H9 (cell line): Measurements from ENCODE around the gene PEA15. TPM values are rescaled to one million over a fixed set of nuclear protein-coding genes. Genes with fewer than 3 reads are reported as not detected.

Source experiments
- DNase-seq: peaks from one replicate; pipeline ENCODE4 v3.0.0-alpha.2; 2017
- H2AFZ ChIP-seq: one replicate; pipeline ENCODE4 v1.6.1; 2013; ENCODE audit warnings: mild to moderate bottlenecking, low read length, control low read depth, moderate library complexity
- H2AK5ac ChIP-seq: 2 replicates; pipeline ENCODE4 v1.6.1; 2013; ENCODE audit warnings: low read length, control low read depth, mixed read lengths; ENCODE audit not compliant: insufficient read length
- H2BK120ac ChIP-seq: one replicate; pipeline ENCODE4 v1.6.1; 2013; ENCODE audit warnings: low read depth, mild to moderate bottlenecking, low read length, control low read depth, inconsistent platforms; ENCODE audit not compliant: poor library complexity, severe bottlenecking
- H2BK12ac ChIP-seq: 2 replicates; pipeline ENCODE4 v1.6.1; 2013; ENCODE audit warnings: low read length, control low read depth, mixed read lengths, low read depth; ENCODE audit not compliant: insufficient read length
- H2BK15ac ChIP-seq: 2 replicates; pipeline ENCODE4 v1.6.1; 2013; ENCODE audit warnings: low read depth, low read length, control low read depth
- H2BK20ac ChIP-seq: one replicate; pipeline ENCODE4 v1.6.1; 2013; ENCODE audit warnings: low read depth, mild to moderate bottlenecking, low read length, control low read depth, inconsistent platforms; ENCODE audit not compliant: poor library complexity, severe bottlenecking
- H2BK5ac ChIP-seq: 2 replicates; pipeline ENCODE4 v1.6.1; 2013; ENCODE audit warnings: low read length, control low read depth, mixed read lengths; ENCODE audit not compliant: insufficient read length
- H3K14ac ChIP-seq: 2 replicates; pipeline ENCODE4 v1.6.1; 2013; ENCODE audit warnings: low read length, control low read depth; ENCODE audit not compliant: insufficient read depth
- H3K18ac ChIP-seq: 2 replicates; pipeline ENCODE4 v1.6.1; 2013; ENCODE audit warnings: low read depth, mild to moderate bottlenecking, mixed read lengths, low read length, control low read depth; ENCODE audit not compliant: insufficient read length
- H3K23ac ChIP-seq: 2 replicates; pipeline ENCODE4 v1.6.1; 2013; ENCODE audit warnings: low read length, control low read depth, mixed read lengths, low read depth; ENCODE audit not compliant: insufficient read length
- H3K23me2 ChIP-seq: 2 replicates; pipeline ENCODE4 v1.6.1; 2013; ENCODE audit warnings: low read depth, mild to moderate bottlenecking, mixed read lengths, low read length, control low read depth; ENCODE audit not compliant: insufficient read length, poor library complexity, severe bottlenecking
- H3K27ac ChIP-seq: 2 replicates; pipeline ENCODE4 v1.5.1; 2013; ENCODE audit warnings: low read length, control low read depth, mixed read lengths, low read depth; ENCODE audit not compliant: insufficient read length
- H3K27me3 ChIP-seq: 2 replicates; pipeline ENCODE4 v1.6.1; 2013; ENCODE audit warnings: low read length, control low read depth, inconsistent platforms; ENCODE audit not compliant: insufficient read depth
- H3K4ac ChIP-seq: 2 replicates; pipeline ENCODE4 v1.6.1; 2013; ENCODE audit warnings: low read depth, mild to moderate bottlenecking, control low read depth, inconsistent platforms, low read length, moderate library complexity
- H3K4me1 ChIP-seq: 2 replicates; pipeline ENCODE4 v1.6.1; 2013; ENCODE audit warnings: low read length, control low read depth, inconsistent platforms; ENCODE audit not compliant: insufficient read depth
- H3K4me2 ChIP-seq: 2 replicates; pipeline ENCODE4 v1.6.1; 2013; ENCODE audit warnings: low read length, control low read depth, mixed read lengths; ENCODE audit not compliant: insufficient read length, insufficient read depth
- H3K56ac ChIP-seq: 2 replicates; pipeline ENCODE4 v1.6.1; 2013; ENCODE audit warnings: low read depth, mild to moderate bottlenecking, mixed read lengths, low read length, control low read depth; ENCODE audit not compliant: insufficient read length
- H3K79me1 ChIP-seq: 2 replicates; pipeline ENCODE4 v1.6.1; 2013; ENCODE audit warnings: low read depth, mild to moderate bottlenecking, moderate library complexity, low read length, control low read depth, inconsistent platforms; ENCODE audit not compliant: insufficient read depth, poor library complexity, severe bottlenecking
- H3K79me2 ChIP-seq: 2 replicates; pipeline ENCODE4 v1.6.1; 2013; ENCODE audit warnings: low read length, control low read depth, inconsistent platforms; ENCODE audit not compliant: insufficient read depth
- H3K9ac ChIP-seq: 2 replicates; pipeline ENCODE4 v1.6.1; 2013; ENCODE audit warnings: low read length, control low read depth, mixed read lengths; ENCODE audit not compliant: insufficient read length; ENCODE audit errors: extremely low read depth
- H3K9me3 ChIP-seq: one replicate; pipeline ENCODE4 v1.6.1; 2013; ENCODE audit warnings: low read depth, low read length, inconsistent platforms; ENCODE audit not compliant: control insufficient read depth
- H3T11ph ChIP-seq: one replicate; pipeline ENCODE4 v1.6.1; 2013; ENCODE audit warnings: mild to moderate bottlenecking, low read length, control low read depth, inconsistent platforms
- H4K20me1 ChIP-seq: one replicate; pipeline ENCODE4 v1.6.1; 2013; ENCODE audit not compliant: control insufficient read depth, insufficient read length, insufficient read depth
- H4K5ac ChIP-seq: 2 replicates; pipeline ENCODE4 v1.6.1; 2013; ENCODE audit warnings: low read depth, mild to moderate bottlenecking, mixed read lengths, low read length, control low read depth; ENCODE audit not compliant: insufficient read length
- H4K8ac ChIP-seq: replicated peaks from 2 replicates; pipeline ENCODE4 v1.6.1; 2013; ENCODE audit warnings: low read length, control low read depth, mixed read lengths, low read depth; ENCODE audit not compliant: insufficient read length
- H4K91ac ChIP-seq: 2 replicates; pipeline ENCODE4 v1.6.1; 2013; ENCODE audit warnings: low read depth, mild to moderate bottlenecking, moderate library complexity, mixed read lengths, low read length, control low read depth; ENCODE audit not compliant: insufficient read length
- H3K27ac Mint-ChIP-seq, 3 experiments: 2 replicates in 2 of 3; 3 replicates in 1 of 3; pipeline ENCODE4 v1.8.0; 2020 to 2021; ENCODE audit warnings: mixed read lengths in 3 of 3, mild to moderate bottlenecking in 1 of 3, moderate library complexity in 1 of 3
- H3K27me3 Mint-ChIP-seq: 2 replicates; pipeline ENCODE4 v1.8.0; 2021; ENCODE audit warnings: low read depth, mild to moderate bottlenecking, moderate library complexity, mixed read lengths
- H3K36me3 Mint-ChIP-seq, 3 experiments: 2 replicates in 2 of 3; 3 replicates in 1 of 3; pipeline ENCODE4 v1.8.0; 2020 to 2021; ENCODE audit warnings: low read depth in 3 of 3, mixed read lengths in 3 of 3; ENCODE audit not compliant: insufficient read depth in 1 of 3
- H3K4me1 Mint-ChIP-seq, 2 experiments: 2 replicates each; pipeline ENCODE4 v1.8.0; 2020; ENCODE audit warnings: mixed read lengths in 2 of 2
- H3K4me3 Mint-ChIP-seq, 2 experiments: 2 replicates in 1 of 2; 3 replicates in 1 of 2; pipeline ENCODE4 v1.8.0; 2020 to 2021; ENCODE audit warnings: mild to moderate bottlenecking in 2 of 2, mixed read lengths in 2 of 2, moderate library complexity in 1 of 2
- H3K9me3 Mint-ChIP-seq, 2 experiments: 2 replicates in 1 of 2; 3 replicates in 1 of 2; pipeline ENCODE4 v1.8.0; 2020; ENCODE audit warnings: mild to moderate bottlenecking in 2 of 2, mixed read lengths in 2 of 2, moderate library complexity in 1 of 2
- WGBS: extraction: QIAGEN DNeasy Blood & Tissue Kit; methylation state at CpG from one replicate; pipeline ENCODE4 v1.1.7; 2013; ENCODE audit warnings: missing lambda C conversion rate, low lambda C conversion rate, mixed read lengths; ENCODE audit not compliant: insufficient read length; ENCODE audit errors: extremely low coverage; 5-methylcytosine and 5-hydroxymethylcytosine counted together
- total RNA-seq: library from RNA; stranded (reverse); gene quantifications from 2 replicates; pipeline ENCODE4 v1.2.1, GENCODE V29; 2021
- TF ChIP-seq, protein P1 (sequence below): fragments of 200-600 bp; sonication (generic); conservative IDR thresholded peaks from 3 replicates; pipeline ENCODE4 v1.8.0; 2021; ENCODE audit warnings: antibody characterized with exemption, mild to moderate bottlenecking

Gene PEA15
- total RNA-seq, 1 experiment from 2014 or later: 82.1 TPM

DNA sequence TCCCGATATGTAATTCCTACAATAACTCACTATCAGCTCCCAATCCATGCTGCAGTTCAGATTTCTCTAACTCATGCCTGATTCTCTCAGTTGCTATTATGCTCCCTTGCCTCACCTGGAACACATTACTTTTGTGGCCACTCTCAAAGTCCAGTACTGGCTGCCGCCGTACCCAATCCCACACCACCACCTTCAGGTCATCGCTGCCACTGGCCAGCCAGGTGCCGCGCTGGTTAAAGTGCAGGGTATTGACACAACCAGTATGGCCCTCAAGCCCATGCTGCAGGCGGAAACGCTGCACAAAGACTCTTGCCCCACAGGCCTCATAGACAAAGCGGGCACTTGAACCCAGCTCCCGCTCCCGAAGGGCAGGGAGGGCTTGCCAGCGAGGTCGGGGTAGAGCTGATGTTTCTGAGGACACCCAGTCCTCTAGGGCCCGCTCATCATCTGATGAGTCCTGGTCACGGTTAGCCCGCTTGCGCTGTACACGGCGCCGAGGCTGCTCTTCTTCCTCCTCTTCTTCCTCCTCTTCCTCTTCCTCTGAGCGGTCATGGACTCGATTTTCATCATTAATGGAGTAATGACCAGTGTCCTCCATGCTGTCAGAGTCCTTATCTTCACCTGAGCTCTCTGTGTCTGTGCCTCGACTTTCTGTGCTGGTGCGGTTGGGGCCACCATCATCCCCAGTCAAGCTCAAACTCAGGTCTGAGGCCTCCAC is 34.6 kb downstream of the PEA15 start:
- no peak overlapping the region for H3K4ac ChIP-seq
- no peak overlapping the region for H3K56ac ChIP-seq
- H2BK5ac ChIP-seq: no peak overlapping the region
- H4K8ac ChIP-seq: no peak overlapping the region
- Mint-ChIP-seq H3K4me1 (peaks cover 0 to 1% of the 10 kb centered on the region in 2 experiments; a peak in 1 of 4 replicates), H3K9me3 (no peaks in the 10 kb centered on the region; a peak in 1 of 5 replicates), H3K27me3 (no peaks in the 10 kb centered on the region), H3K27ac (peak overlapping the region in 1 of 3 experiments; percentile 19; a peak in 5 of 7 replicates), H3K4me3 (no peak overlapping the region), H3K36me3 (peaks cover 15 to 79% (median 64%) of the 10 kb centered on the region in 3 experiments; a peak in 6 of 7 replicates)
- no peaks in the 10 kb centered on the region for H3K9me3 ChIP-seq
- no peak for DNase-seq
- H2BK120ac ChIP-seq: no peak overlapping the region
- H3K23me2 ChIP-seq: no peaks in the 10 kb centered on the region
- H4K5ac ChIP-seq: no peak overlapping the region
- no peak overlapping the region for H3K9ac ChIP-seq
- H3K27me3 ChIP-seq: no peaks in the 10 kb centered on the region
- TF ChIP-seq, protein P1, sequence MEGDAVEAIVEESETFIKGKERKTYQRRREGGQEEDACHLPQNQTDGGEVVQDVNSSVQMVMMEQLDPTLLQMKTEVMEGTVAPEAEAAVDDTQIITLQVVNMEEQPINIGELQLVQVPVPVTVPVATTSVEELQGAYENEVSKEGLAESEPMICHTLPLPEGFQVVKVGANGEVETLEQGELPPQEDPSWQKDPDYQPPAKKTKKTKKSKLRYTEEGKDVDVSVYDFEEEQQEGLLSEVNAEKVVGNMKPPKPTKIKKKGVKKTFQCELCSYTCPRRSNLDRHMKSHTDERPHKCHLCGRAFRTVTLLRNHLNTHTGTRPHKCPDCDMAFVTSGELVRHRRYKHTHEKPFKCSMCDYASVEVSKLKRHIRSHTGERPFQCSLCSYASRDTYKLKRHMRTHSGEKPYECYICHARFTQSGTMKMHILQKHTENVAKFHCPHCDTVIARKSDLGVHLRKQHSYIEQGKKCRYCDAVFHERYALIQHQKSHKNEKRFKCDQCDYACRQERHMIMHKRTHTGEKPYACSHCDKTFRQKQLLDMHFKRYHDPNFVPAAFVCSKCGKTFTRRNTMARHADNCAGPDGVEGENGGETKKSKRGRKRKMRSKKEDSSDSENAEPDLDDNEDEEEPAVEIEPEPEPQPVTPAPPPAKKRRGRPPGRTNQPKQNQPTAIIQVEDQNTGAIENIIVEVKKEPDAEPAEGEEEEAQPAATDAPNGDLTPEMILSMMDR: no peak
- H3K18ac ChIP-seq: no peak overlapping the region
- no CpG with 5 or more reads among the region's 24 CpGs for WGBS
- no peaks in the 10 kb centered on the region for H3K79me2 ChIP-seq
- no peak overlapping the region for H2BK12ac ChIP-seq
- H4K20me1 ChIP-seq: no peaks in the 10 kb centered on the region
- H3K79me1 ChIP-seq: no peaks in the 10 kb centered on the region
- no peak overlapping the region for H2BK20ac ChIP-seq
- no peaks in the 10 kb centered on the region for H3K4me1 ChIP-seq
- H2AK5ac ChIP-seq: no peak overlapping the region
- H3K4me2 ChIP-seq: no peak overlapping the region
- no peak overlapping the region for H3T11ph ChIP-seq
- H4K91ac ChIP-seq: no peak overlapping the region
- no peak overlapping the region for H3K14ac ChIP-seq
- H2AFZ ChIP-seq: no peak overlapping the region
- H3K23ac ChIP-seq: no peak overlapping the region
- H3K27ac ChIP-seq: no peak overlapping the region
- no peak overlapping the region for H2BK15ac ChIP-seq
